H7 (cell line): ENCODE measurements around the gene FGR. TPM values are rescaled to one million over a fixed set of nuclear protein-coding genes. Genes with fewer than 3 reads are reported as not detected.
"Not testable (repeated sequence)": the region's sequence is repeated elsewhere in the genome, so short reads cannot be mapped to it uniquely, and the experiment has no call there.

Experiments
- DNase-seq: peaks from one replicate; pipeline ENCODE4 v3.0.0; 2012
- H3K27me3 ChIP-seq: 2 replicates; pipeline ENCODE4 v1.6.0; 2011; ENCODE audit warnings: mild to moderate bottlenecking, low read length; ENCODE audit not compliant: control insufficient read depth, insufficient read depth
- H3K36me3 ChIP-seq: replicated peaks from 2 replicates; pipeline ENCODE4 v1.5.1; 2011; ENCODE audit warnings: low read length; ENCODE audit not compliant: control insufficient read depth, insufficient read depth
- H3K4me3 ChIP-seq: 2 replicates; pipeline ENCODE4 v1.5.1; 2011; ENCODE audit warnings: low read depth, mild to moderate bottlenecking, control low read depth, low read length, moderate library complexity; ENCODE audit not compliant: insufficient read depth
- total RNA-seq: library from RNA; depleted of rRNA; stranded (reverse); fragments of >200 nt; shearing (Covaris generic); gene quantifications from 2 replicates; pipeline ENCODE4 v1.2.3, GENCODE V29; 2014; rRNA removed

FGR gene
- 0.07 and 0.30 TPM in 2 replicates for total RNA-seq

DNA sequence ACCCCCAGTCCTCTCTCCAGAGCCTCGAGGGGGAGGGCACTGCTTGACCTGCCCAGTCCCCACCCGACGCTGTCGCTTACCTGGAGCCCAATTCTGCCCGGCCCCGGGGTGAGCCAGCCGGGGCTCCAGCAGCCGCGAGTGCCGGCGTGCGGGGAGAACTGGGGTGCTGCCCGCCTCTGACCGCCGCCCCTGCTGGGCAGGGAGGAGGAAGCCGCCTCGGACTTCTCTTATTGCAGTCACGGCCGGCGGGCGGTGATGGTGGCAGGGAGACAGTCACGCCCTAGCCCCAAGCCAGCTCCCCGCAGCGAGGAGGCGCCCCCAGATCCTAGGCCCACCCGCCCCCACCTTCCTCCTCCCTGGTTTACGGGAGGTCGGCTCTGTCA, at the start of gene FGR:
Gene FGR (minus strand): TSS at position 201 of the 383 bp plus-strand sequence. CDS start 11,269 bp downstream, outside the sequence.
- H3K27me3 ChIP-seq = peaks cover 26% of the 10 kb centered on the region
- peak; percentile 76 for DNase-seq

DNA sequence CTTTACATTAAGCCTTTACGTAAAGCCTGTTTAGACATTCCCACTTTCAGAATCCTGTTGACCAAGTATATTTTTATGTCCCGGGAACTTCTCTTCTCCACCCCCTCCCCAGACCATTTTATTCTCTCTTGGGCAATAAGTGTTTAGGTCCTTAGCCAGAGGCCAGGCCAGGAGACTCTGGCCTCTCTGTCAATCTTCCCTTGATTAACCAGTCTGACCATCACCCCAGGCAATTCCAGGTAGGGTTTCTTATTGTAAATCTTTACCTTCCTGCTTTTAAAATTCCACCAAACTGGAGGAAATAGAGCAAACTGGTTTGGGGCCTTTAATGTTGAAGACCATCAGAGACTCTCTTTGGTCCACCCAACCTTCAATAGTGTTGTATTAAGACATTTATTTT, 49.2 kb upstream of the FGR start:
- Histone ChIP-seq H3K4me3 (no peak overlapping the region), H3K36me3 (no peaks in the 10 kb centered on the region), H3K27me3 (no peaks in the 10 kb centered on the region)
- DNase-seq = no peak

More for the DNA sequence above, at the start of gene FGR:
- H3K36me3 ChIP-seq = no peaks in the 10 kb centered on the region
- peak within 1 kb of the TSS; percentile 64 for H3K4me3 ChIP-seq

DNA sequence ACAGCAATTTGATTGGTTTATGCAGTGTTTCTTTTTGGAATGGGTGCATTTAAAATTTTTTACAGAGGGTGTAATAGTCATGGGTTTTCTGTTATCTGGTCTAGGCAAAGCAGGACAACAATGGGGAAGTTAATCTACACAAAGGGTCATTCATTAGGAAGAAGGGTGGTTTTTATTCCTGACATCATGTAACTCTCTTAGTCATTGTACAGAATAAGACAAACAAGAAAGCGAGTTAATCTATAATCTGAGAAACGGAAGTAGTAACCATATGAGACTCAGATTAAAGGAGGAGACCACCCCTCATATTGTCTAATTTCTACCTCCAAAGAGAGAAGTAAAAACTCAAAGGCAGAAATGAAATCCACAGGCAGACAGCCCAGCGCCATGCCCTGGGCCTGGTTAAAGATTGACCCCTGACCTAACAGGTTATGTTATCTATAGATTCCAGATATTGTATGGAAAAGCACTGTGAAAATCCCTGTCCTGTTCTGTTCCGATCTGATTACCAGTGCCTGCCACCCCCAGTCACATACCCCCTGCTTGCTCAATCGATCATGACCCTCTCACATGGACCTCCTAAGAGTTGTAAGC, 47.5 kb upstream of the FGR start:
- H3K4me3 ChIP-seq = no peak overlapping the region
- H3K36me3 ChIP-seq = no peaks in the 10 kb centered on the region
- no peaks in the 10 kb centered on the region for H3K27me3 ChIP-seq
- no peak for DNase-seq

DNA sequence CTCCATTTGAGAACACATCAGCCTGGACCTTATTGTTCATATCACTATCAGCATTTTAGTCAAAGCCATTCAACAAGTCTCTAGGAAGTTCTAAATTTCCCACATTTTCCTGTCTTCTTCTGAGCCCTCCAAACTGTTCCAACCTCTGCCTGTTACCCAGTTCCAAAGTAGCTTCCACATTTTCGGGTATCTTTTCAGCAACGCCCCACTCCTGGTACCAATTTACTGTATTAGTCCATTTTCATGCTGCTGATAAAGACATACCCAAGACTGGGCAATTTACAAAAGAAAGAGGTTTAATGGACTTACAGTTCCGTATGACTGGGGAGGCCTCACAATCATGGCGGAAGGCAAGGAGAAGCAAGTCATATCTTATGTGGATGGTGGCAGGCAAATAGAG, 46.6 kb upstream of the FGR start:
- H3K27me3 ChIP-seq, H3K36me3 ChIP-seq, DNase-seq, H3K4me3 ChIP-seq: not testable (repeated sequence)

DNA sequence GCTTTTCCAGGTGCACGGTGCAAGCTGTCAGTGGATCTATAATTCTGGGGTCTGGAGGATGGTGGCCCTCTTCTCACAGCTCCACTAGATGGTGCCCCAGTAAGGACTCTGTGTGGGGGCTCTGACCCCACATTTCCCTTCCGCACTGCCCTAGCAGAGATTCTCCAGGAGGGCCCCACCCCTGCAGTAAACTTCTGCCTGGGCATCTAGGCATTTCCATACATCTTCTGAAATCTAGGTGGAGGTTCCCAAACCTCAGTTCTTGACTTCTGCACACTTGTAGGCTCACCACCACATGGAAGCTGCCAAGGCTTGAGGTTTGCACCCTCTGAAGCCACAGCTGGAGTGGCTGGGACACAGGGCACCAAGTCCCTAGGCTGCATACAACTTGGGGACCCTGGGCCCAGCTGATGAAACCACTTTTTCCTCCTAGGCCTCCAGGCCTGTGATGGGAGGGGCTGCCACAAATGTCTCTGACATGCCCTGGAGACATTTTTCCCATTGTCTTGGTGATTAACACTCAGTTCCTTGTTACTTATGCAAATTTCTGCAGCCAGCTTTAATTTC, 45.3 kb upstream of the FGR start:
- not testable (repeated sequence) for DNase-seq, H3K4me3 ChIP-seq, H3K36me3 ChIP-seq, H3K27me3 ChIP-seq

DNA sequence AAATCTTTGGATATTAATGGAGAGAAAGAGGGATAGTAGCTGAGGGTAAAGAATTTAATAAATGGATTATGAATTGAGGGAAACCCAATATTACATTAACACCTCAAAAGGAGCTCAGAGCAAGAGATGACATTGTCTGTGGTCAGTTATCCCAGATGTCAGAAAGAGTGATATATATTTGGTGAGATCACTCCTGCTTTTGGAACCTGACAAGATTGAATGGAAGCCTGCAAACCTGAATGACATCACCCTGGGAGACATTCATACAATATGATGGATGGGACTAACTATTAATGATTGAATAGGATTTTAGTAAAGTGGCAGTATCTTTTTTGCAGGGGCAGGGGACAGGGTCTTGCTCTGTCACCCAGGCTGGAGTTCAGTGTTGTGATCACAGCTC, 43.8 kb upstream of the FGR start:
- Histone ChIP-seq H3K27me3 (no peaks in the 10 kb centered on the region), H3K4me3 (no peak overlapping the region), H3K36me3 (no peaks in the 10 kb centered on the region)
- no peak for DNase-seq

DNA sequence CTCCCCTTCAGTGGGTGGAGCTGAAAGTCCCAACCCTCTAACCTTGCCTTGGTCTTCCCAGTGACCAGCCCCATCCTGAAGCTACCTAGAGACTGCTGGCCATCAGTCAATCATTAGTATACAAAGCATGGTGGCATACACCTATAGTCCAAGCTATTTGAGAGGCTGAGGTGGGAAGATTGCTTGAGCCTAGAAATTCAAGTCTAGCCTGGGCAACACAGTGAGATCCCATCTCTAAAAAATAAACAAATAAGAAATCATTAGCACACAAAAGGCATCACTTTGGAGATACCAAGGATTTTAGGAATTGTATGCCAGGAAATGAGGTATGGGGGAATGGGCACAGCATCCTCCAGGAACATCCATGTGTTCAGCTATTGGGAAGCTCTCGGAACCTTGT, 41.4 kb upstream of the FGR start:
- Histone ChIP-seq H3K36me3 (no peaks in the 10 kb centered on the region), H3K4me3 (no peak overlapping the region), H3K27me3 (no peaks in the 10 kb centered on the region)
- no peak for DNase-seq

DNA sequence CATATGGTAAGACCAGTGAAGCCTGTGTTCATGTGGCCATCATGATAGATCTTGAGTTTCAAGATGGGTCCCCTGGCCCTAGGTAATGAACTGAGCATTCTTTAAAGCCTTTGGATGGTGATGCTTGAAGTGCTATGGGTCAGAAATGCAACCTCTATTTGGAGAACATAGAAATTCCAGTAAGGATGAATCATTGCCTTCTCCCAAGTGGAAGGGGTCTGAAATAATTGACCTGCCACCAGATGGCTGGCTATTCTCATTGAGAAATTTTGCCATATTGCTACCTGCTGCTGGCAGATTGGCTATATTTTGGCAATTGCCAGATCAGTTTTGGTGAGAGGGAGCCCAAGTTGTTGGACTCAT, 37.7 kb upstream of the FGR start:
- no peaks in the 10 kb centered on the region for H3K36me3 ChIP-seq
- no peak for DNase-seq
- H3K4me3 ChIP-seq = peak overlapping the region; percentile 30
- peaks cover 8% of the 10 kb centered on the region for H3K27me3 ChIP-seq

DNA sequence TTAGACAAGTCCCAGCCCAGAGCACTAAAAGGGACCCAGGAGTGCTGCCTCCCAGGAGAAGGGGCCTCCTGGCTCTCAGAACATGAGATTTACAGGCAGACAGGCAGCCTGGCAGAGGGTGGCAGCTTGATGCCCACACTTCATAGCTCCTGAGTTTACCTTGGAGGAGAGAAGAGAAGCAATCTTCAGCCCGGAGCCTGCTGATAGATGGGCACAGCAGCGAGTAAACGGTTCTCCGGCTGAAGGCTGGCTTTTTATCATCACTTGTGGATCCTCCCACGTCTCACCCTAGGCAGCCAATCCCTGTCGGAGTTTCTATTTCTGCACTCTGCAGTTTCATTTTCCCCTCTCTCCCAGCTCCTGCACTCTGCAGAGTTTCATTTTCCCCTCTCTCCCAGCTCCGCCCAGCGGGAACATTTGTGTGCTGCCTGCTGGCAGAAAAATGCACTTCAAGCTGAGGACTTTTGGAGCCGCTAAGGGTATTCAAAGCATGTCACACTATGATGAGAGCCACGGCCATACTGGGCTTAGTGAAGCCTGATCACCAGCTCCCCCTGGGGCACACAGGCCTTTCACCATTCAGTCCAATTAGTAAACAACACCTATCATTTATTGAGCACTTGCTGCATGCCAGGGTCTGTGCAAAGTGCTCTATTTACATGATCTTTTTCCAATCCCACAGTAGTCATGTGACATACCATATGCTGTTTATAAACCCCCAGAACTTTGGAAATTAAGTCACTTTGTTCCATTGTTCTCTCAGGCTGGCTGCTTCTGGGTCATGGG, 37.2 kb upstream of the FGR start, which contains the start of gene IFI6:
Gene IFI6 (minus strand): TSS at position 229 of the 786 bp plus-strand sequence. CDS start 2,878 bp downstream, outside the sequence.
- DNase-seq = peak; percentile 84
- Histone ChIP-seq H3K27me3 (peaks cover 8% of the 10 kb centered on the region), H3K36me3 (no peaks in the 10 kb centered on the region; the same call in 1 of the 2 replicates), H3K4me3 (peak within 1 kb of the TSS; percentile 30)

DNA sequence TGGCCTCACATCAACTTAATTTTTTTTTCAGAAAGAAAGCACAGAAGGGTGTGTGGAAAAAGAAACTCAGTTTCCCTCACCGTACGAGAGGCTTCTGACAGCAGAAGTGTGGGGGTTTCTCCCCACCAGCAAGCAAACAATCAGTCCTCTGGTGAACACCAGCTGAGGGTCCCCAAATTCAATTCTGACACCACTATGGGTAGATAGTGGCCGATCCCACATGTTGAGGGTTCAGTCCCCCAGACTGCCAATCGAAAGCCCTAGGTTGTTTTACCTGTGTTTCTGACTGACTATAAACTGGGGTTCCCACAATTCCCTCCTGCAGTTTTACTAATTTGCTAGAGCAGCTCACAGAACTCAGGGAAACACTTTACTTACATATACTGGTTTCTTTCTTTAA, 34.9 kb upstream of the FGR start:
- H3K4me3 ChIP-seq = no peak overlapping the region
- no peak for DNase-seq

DNA sequence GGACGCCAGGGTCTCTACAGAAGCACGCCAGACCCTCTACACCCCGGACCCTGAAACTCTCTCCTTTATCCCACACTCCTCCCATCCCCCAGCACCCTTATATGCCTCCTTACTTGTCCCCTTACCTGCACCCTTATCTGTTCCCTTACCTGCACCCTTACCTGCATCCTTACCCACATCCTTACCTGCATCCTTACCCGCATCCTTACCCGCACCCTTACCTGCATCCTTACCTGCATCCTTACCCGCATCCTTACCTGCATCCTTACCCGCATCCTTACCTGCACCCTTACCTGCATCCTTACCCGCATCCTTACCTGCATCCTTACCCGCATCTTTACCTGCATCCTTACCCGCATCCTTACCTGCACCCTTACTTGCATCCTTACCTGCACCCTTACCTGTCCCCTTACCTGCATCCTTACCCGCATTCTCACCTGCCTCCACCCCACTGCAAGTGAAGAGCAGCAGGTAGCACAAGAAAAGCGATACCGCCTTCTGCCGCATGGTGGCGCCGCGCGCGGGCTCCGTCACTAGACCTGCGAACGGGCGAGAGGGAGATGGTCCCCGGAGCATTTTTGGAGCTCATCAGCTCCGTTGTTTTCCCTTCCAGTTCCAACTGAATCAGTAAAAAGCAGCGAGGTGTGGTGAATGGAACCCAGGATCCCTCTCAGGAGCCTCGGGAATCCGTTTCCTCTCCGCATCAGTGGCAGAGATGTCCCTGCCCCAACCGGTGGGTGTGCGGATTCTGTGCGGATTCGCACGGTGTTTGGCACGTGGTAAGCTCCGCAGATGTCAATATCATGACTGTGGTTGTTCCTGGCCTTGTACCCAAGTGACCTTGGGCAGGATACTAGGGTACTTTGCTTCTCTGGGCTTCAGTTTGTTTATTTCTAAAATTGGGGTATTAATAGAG, 34.1 kb upstream of the FGR start:
- DNase-seq = peak; percentile 91
- Histone ChIP-seq H3K4me3 (peak overlapping the region; percentile 16; the same call in 1 of the 2 replicates), H3K27me3 (peaks cover 8% of the 10 kb centered on the region), H3K36me3 (no peaks in the 10 kb centered on the region; the same call in 1 of the 2 replicates)

More for the DNA sequence above, 34.9 kb upstream of the FGR start:
- no peaks in the 10 kb centered on the region; the same call in 1 of the 2 replicates for H3K36me3 ChIP-seq
- peaks cover 8% of the 10 kb centered on the region for H3K27me3 ChIP-seq

DNA sequence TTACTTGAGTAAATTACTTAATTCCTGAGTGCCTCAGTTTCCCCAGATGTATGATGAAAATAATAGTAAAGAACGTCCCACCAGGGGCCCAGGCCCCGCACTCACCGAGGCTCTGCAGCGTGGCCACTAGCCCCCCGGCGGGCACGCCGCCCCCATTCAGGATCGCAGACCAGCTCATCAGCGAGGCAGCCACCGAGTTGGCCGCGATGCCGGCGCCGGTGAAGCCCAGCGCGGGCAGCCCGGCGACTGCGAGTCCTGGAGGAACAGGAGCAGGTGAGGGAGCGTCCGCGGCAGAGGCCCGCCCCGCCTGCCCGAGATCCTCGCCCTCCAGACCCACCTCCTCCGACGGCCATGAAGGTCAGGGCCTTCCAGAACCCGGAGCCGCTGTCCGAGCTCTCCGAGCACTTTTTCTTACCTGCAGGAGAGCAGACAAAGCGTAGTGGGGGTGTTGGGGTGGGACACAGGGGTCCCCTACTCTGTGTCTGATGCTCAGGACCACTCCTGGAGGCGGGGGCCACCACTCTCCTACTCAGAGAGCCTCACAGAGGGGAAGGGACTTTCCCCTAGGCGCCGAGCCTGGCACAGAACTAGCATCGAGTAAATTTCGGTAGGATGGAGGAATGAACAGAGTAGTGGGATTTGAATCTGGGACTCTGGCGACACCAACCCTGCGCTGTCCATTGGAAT, 33.3 kb upstream of the FGR start:
- Histone ChIP-seq H3K27me3 (peaks cover 8% of the 10 kb centered on the region), H3K36me3 (no peaks in the 10 kb centered on the region; the same call in 1 of the 2 replicates), H3K4me3 (no peak overlapping the region)
- no peak for DNase-seq

DNA sequence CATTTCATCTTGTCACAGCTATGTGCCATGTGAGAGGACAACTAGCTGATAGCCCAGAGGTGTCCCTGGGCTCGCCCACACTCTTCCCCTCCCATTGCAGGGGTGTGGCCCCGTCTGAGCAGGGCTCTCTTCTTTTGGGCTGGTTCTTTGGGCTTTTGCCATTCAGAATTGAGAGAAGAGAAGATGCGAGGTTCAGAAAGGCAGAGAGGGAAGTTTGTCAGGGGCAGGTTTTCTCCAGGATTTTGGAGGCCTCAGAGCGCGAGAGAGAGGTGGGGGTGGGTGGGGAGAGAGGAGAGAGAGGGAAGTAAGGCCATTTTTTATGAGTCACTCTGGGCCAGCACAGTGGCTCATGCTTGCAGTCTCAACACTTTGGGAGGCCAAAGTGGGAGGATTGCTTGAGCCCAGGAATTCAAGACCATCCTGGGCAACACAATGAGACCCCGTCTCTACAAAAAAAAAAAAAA, 31.8 kb upstream of the FGR start:
- no peak for DNase-seq
- Histone ChIP-seq H3K36me3 (no peaks in the 10 kb centered on the region; the same call in 1 of the 2 replicates), H3K27me3 (peaks cover 8% of the 10 kb centered on the region), H3K4me3 (no peak overlapping the region)
